WTC11 (cell line): ENCODE results near the gene ADAM19. TPM values are rescaled to one million over a fixed set of nuclear protein-coding genes. Genes with fewer than 3 reads are reported as not detected.

Source experiments
- ATAC-seq: fragments of 200-7000 bp; cut with Tn5 transposase; 2 replicates; pipeline ENCODE4 v1.10.0; 2021; ENCODE audit warnings: mild to moderate bottlenecking, moderate library complexity
- CTCF ChIA-PET: fragments of 300-600 bp; sonication (Branson Sonifier 250); formaldehyde crosslinking; loops from one replicate; lab custom pipeline; 2021; ENCODE audit warnings: antibody characterized with exemption; lab: Charles Lee
- POLR2A ChIA-PET: fragments of 350-600 bp; sonication (Branson Sonifier 250); formaldehyde crosslinking; loops from one replicate; lab custom pipeline; 2021; ENCODE audit warnings: antibody characterized with exemption; lab: Charles Lee
- DNase-seq: peaks from one replicate; pipeline ENCODE4 v3.0.0; 2021; ENCODE audit warnings: low spot score
- H3K27ac Mint-ChIP-seq: 2 replicates; pipeline ENCODE4 v1.8.0; 2021; ENCODE audit warnings: mixed read lengths
- H3K27me3 Mint-ChIP-seq: 2 replicates; pipeline ENCODE4 v1.8.0; 2021; ENCODE audit warnings: low read depth, mild to moderate bottlenecking, moderate library complexity, mixed read lengths
- H3K36me3 Mint-ChIP-seq: 2 replicates; pipeline ENCODE4 v1.8.0; 2021; ENCODE audit warnings: mixed read lengths
- H3K4me1 Mint-ChIP-seq: 2 replicates; pipeline ENCODE4 v1.8.0; 2022; ENCODE audit warnings: mixed read lengths
- H3K4me3 Mint-ChIP-seq: 2 replicates; pipeline ENCODE4 v1.8.0; 2021; ENCODE audit warnings: mild to moderate bottlenecking, moderate library complexity, mixed read lengths
- H3K9me3 Mint-ChIP-seq: 2 replicates; pipeline ENCODE4 v1.8.0; 2021; ENCODE audit warnings: mixed read lengths
- ATF1 ChIP-seq: sonication (generic); formaldehyde crosslinking; IDR thresholded peaks from 2 replicates; pipeline ENCODE4 v1.8.1; 2023; ENCODE audit warnings: mild to moderate bottlenecking, moderate library complexity, missing genetic modification reagents
- CBFB ChIP-seq: sonication (generic); formaldehyde crosslinking; IDR thresholded peaks from 2 replicates; pipeline ENCODE4 v1.8.1; 2022; ENCODE audit warnings: mild to moderate bottlenecking, low read depth, missing genetic modification reagents
- CREM ChIP-seq: sonication (generic); formaldehyde crosslinking; IDR thresholded peaks from 2 replicates; pipeline ENCODE4 v1.8.1; 2022; ENCODE audit warnings: mild to moderate bottlenecking, missing genetic modification reagents, moderate library complexity
- CTCF ChIP-seq: fragments of 200-600 bp; IDR thresholded peaks from 2 replicates; pipeline ENCODE4 v1.8.0; 2022; ENCODE audit warnings: antibody characterized with exemption
- E2F4 ChIP-seq: sonication (generic); formaldehyde crosslinking; IDR thresholded peaks from 2 replicates; pipeline ENCODE4 v1.8.1; 2022; ENCODE audit warnings: low read depth, mild to moderate bottlenecking, moderate library complexity, missing genetic modification reagents, borderline replicate concordance
- E2F5 ChIP-seq: sonication (generic); formaldehyde crosslinking; IDR thresholded peaks from 2 replicates; pipeline ENCODE4 v1.8.1; 2022; ENCODE audit warnings: mild to moderate bottlenecking, moderate library complexity, missing genetic modification reagents
- ESRRA ChIP-seq: sonication (generic); formaldehyde crosslinking; IDR thresholded peaks from 2 replicates; pipeline ENCODE4 v1.8.1; 2022; ENCODE audit warnings: mild to moderate bottlenecking, missing genetic modification reagents, borderline replicate concordance
- FOXP1 ChIP-seq: sonication (generic); formaldehyde crosslinking; IDR thresholded peaks from 2 replicates; pipeline ENCODE4 v1.8.0; 2022; ENCODE audit warnings: missing genetic modification reagents, mild to moderate bottlenecking, moderate library complexity, borderline replicate concordance
- JUN ChIP-seq: sonication (generic); formaldehyde crosslinking; IDR thresholded peaks from 2 replicates; pipeline ENCODE4 v1.8.0; 2023; ENCODE audit warnings: mild to moderate bottlenecking, missing genetic modification reagents
- MLX ChIP-seq: sonication (generic); formaldehyde crosslinking; IDR thresholded peaks from 2 replicates; pipeline ENCODE4 v1.8.1; 2023; ENCODE audit warnings: mild to moderate bottlenecking, missing genetic modification reagents, moderate library complexity
- PREB ChIP-seq: sonication (generic); formaldehyde crosslinking; IDR thresholded peaks from 2 replicates; pipeline ENCODE4 v1.8.1; 2022; ENCODE audit warnings: mild to moderate bottlenecking, missing genetic modification reagents, moderate library complexity, borderline replicate concordance
- PRRX2 ChIP-seq: fragments of 250-450 bp; sonication (Bioruptor Pico); IDR thresholded peaks from 2 replicates; pipeline ENCODE4 v1.8.0; 2021; ENCODE audit warnings: mild to moderate bottlenecking
- RORB ChIP-seq: fragments of 250-450 bp; sonication (Bioruptor Pico); IDR thresholded peaks from 2 replicates; pipeline ENCODE4 v1.9.0; 2021; ENCODE audit warnings: mild to moderate bottlenecking
- TCF7 ChIP-seq: sonication (generic); formaldehyde crosslinking; IDR thresholded peaks from 2 replicates; pipeline ENCODE4 v1.8.0; 2022; ENCODE audit warnings: mild to moderate bottlenecking, low read depth, missing genetic modification reagents, moderate library complexity
- ZBTB21 ChIP-seq: sonication (generic); formaldehyde crosslinking; IDR thresholded peaks from 2 replicates; pipeline ENCODE4 v1.8.1; 2023; ENCODE audit warnings: mild to moderate bottlenecking, missing genetic modification reagents, borderline replicate concordance
- ZNF219 ChIP-seq: sonication (generic); formaldehyde crosslinking; IDR thresholded peaks from 2 replicates; pipeline ENCODE4 v1.8.0; 2023; ENCODE audit warnings: missing genetic modification reagents, mild to moderate bottlenecking, borderline replicate concordance
- ZNF396 ChIP-seq: fragments of 250-450 bp; sonication (Bioruptor Pico); IDR thresholded peaks from 2 replicates; pipeline ENCODE4 v1.8.0; 2021; ENCODE audit warnings: mild to moderate bottlenecking, moderate library complexity, borderline replicate concordance
- ZNF423 ChIP-seq: fragments of 250-450 bp; sonication (Bioruptor Pico); IDR thresholded peaks from 2 replicates; pipeline ENCODE4 v2.1.2; 2022; ENCODE audit warnings: mild to moderate bottlenecking, moderate library complexity
- ZNF512 ChIP-seq: sonication (generic); formaldehyde crosslinking; IDR thresholded peaks from 2 replicates; pipeline ENCODE4 v1.8.1; 2022; ENCODE audit warnings: missing genetic modification reagents, borderline replicate concordance
- ZNF532 ChIP-seq: fragments of 250-450 bp; sonication (Bioruptor Pico); IDR thresholded peaks from 2 replicates; pipeline ENCODE4 v1.9.0; 2021; ENCODE audit warnings: mild to moderate bottlenecking, borderline replicate concordance
- total RNA-seq: library from RNA; stranded (reverse); gene quantifications from 3 replicates; pipeline ENCODE4 v1.2.3, GENCODE V29; 2021
- TF ChIP-seq, protein P1 (sequence below): fragments of 250-450 bp; sonication (Bioruptor Pico); IDR thresholded peaks from 2 replicates; pipeline ENCODE4 v1.9.0; 2021; ENCODE audit warnings: mild to moderate bottlenecking

Gene ADAM19
- total RNA-seq, 1 experiment from 2014 or later, result 28.6 TPM

DNA sequence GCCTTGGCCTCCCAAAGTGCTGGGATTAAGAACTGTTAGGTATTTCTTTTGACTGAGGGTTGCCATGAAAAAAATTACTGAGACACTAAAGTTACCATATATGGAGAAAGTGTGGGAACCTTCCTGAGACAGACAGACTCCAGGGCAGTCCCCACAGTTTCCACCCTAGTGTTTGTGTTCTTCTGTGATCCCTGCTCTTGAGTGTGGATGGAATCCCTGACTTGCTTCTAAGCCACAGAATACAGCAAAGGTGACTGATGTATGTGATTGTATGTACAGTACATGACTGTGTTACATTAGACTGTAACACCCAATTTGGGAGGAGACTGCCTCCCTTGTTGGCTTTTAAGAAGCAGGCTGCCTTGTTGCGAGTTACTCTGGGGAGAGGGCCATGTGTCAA lies 24.7 kb upstream of the ADAM19 start:
- ATAC-seq, result no peak
- no peak for DNase-seq
- Mint-ChIP-seq H3K27me3 (no peaks in the 10 kb centered on the region), H3K4me3 (no peak overlapping the region), H3K4me1 (no peaks in the 10 kb centered on the region), H3K9me3 (no peaks in the 10 kb centered on the region), H3K27ac (no peak overlapping the region), H3K36me3 (no peaks in the 10 kb centered on the region)
- CTCF ChIA-PET, result no interaction called here
- TF ChIP-seq E2F5, result no peak
- no peak for TF ChIP-seq ZBTB21
- TF ChIP-seq JUN, result no peak
- TF ChIP-seq CTCF, result no peak
- no peak for TF ChIP-seq PREB (CRISPR knock-in tag)
- no peak for TF ChIP-seq MLX (CRISPR knock-in tag)
- no peak for TF ChIP-seq ZNF219
- TF ChIP-seq ZNF512 (CRISPR knock-in tag), result no peak
- TF ChIP-seq PRRX2 (CRISPR knock-in tag), result no peak
- no peak for TF ChIP-seq CREM (CRISPR knock-in tag)
- no peak for TF ChIP-seq ZNF396
- no peak for TF ChIP-seq ATF1
- TF ChIP-seq, protein P1, sequence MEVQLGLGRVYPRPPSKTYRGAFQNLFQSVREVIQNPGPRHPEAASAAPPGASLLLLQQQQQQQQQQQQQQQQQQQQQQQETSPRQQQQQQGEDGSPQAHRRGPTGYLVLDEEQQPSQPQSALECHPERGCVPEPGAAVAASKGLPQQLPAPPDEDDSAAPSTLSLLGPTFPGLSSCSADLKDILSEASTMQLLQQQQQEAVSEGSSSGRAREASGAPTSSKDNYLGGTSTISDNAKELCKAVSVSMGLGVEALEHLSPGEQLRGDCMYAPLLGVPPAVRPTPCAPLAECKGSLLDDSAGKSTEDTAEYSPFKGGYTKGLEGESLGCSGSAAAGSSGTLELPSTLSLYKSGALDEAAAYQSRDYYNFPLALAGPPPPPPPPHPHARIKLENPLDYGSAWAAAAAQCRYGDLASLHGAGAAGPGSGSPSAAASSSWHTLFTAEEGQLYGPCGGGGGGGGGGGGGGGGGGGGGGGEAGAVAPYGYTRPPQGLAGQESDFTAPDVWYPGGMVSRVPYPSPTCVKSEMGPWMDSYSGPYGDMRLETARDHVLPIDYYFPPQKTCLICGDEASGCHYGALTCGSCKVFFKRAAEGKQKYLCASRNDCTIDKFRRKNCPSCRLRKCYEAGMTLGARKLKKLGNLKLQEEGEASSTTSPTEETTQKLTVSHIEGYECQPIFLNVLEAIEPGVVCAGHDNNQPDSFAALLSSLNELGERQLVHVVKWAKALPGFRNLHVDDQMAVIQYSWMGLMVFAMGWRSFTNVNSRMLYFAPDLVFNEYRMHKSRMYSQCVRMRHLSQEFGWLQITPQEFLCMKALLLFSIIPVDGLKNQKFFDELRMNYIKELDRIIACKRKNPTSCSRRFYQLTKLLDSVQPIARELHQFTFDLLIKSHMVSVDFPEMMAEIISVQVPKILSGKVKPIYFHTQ, result no peak
- POLR2A ChIA-PET, result no interaction called here

GRCh38 chr5:157599565-157599964 lies 24.0 kb upstream of the ADAM19 start:
- CTCF ChIA-PET, result no interaction called here
- H3K9me3 Mint-ChIP-seq, result no peaks in the 10 kb centered on the region
- no peak overlapping the region for H3K4me3 Mint-ChIP-seq
- no peaks in the 10 kb centered on the region for H3K36me3 Mint-ChIP-seq
- no peaks in the 10 kb centered on the region for H3K27me3 Mint-ChIP-seq
- no peak for ATAC-seq
- POLR2A ChIA-PET, result no interaction called here
- no peak overlapping the region for H3K27ac Mint-ChIP-seq
- no peaks in the 10 kb centered on the region for H3K4me1 Mint-ChIP-seq
- no peak for DNase-seq
- no peak for TF ChIP-seq ZNF532 (CRISPR knock-in tag)
- no peak for TF ChIP-seq TCF7
- TF ChIP-seq ESRRA (CRISPR knock-in tag), result no peak
- TF ChIP-seq CBFB (CRISPR knock-in tag), result no peak
- no peak for TF ChIP-seq ZNF423
- TF ChIP-seq E2F4, result no peak
- no peak for TF ChIP-seq JUN
- no peak for TF ChIP-seq FOXP1
- TF ChIP-seq E2F5, result no peak
- no peak for TF ChIP-seq RORB (CRISPR knock-in tag)
